GM21423 (cell line): ENCODE measurements around the gene TMEM125.

Source experiments
- ATAC-seq: cut with Tn5 transposase; IDR thresholded peaks from one replicate; pipeline ENCODE4 v1.9.1; 2021; ENCODE audit warnings: mild to moderate bottlenecking, moderate library complexity; ENCODE audit not compliant: unreplicated experiment

Gene TMEM125

DNA sequence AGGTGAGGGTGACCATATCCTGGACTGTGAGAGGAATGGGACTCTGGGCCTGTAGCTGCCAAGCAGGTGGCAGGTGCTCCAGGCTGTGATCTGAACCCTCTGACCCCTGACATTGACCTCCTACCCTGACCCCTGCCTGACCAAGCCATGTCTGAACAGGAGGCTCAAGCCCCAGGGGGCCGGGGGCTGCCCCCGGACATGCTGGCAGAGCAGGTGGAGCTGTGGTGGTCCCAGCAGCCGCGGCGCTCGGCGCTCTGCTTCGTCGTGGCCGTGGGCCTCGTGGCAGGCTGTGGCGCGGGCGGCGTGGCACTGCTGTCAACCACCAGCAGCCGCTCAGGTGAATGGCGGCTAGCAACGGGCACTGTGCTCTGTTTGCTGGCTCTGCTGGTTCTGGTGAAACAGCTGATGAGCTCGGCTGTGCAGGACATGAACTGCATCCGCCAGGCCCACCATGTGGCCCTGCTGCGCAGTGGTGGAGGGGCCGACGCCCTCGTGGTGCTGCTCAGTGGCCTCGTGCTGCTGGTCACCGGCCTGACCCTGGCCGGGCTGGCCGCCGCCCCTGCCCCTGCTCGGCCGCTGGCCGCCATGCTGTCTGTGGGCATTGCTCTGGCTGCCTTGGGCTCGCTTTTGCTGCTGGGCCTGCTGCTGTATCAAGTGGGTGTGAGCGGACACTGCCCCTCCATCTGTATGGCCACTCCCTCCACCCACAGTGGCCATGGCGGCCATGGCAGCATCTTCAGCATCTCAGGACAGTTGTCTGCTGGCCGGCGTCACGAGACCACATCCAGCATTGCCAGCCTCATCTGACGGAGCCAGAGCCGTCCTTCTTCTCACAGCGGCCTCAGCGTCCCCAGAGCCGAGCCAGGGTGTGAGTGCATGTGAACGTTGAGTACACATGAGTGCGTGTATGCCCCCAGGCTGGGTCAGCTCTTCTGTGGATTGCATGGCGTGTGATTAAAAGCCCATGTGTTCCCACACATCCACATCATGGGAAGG, 3.1 kb downstream of the TMEM125 start:
- no peak for ATAC-seq

DNA sequence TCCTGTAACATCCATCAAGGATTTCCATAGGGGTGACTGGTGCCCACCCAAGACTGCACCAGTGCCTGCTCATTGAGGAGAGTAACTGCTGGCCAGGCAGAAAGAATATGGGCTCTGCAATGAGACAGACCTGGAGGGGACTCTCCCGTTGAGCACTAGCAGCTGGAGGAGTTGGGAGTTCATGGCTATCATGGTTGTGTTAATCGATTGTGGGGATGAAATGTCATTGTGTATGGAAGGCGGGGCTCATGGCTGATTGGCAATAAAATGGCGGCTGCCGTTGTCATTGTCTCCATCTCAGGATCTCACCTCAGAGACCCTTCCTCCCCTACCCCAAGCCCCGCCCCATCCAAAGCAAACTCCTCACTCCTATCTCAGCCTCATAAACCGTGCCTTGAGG, 3.9 kb downstream of the TMEM125 start:
- no peak for ATAC-seq

DNA sequence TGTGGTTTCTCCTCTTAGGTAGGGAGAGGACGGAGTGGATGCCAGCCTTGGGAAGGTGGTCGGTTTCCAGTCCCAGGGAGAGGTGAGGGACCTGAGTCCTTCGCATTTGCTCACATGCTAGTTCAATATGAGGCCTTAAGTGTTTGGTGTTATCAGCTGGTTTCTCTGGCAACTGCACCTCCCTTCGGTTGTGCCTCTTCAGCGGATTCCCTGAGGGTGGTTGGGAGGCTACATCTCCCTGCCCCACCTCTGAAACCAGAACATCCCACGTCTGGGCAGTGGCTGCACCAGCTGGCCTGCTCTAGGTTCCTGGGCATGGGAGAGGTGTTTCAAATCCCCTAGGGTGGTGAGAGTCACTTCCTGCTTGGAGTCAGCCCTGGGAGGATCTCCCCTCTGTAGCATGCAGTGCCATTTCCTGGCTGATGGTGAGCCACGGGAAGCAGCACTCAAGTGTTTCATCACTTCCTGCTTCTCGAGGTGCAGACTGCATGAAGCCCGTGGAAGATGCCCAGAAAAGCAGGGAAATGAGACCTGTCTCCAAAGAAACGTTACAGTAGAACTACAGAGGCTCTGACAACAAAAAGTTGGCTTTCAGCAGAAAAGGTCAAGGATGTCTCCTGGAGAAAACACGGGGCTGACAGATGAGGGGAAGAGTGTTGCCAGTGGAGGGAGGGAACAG, 4.5 kb downstream of the TMEM125 start:
- ATAC-seq, result no peak

DNA sequence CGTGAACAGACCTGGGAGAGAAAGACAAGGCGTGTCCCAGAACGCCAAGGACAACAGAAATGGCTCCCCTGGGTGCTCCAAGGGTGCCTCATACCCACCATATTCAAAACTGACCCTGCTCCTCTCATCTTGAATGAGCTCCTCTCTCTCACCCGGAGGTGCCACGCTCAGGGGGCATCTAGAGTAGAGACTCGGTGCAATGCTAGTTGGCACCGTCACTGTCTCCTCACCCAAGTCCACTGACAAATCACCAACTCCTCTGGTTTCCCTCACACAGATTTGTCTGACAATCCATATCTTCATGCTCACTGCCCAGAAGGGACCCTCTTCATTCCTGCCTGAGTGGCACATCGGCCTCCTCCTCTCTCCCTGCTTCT, 5.0 kb downstream of the TMEM125 start:
- no peak for ATAC-seq

DNA sequence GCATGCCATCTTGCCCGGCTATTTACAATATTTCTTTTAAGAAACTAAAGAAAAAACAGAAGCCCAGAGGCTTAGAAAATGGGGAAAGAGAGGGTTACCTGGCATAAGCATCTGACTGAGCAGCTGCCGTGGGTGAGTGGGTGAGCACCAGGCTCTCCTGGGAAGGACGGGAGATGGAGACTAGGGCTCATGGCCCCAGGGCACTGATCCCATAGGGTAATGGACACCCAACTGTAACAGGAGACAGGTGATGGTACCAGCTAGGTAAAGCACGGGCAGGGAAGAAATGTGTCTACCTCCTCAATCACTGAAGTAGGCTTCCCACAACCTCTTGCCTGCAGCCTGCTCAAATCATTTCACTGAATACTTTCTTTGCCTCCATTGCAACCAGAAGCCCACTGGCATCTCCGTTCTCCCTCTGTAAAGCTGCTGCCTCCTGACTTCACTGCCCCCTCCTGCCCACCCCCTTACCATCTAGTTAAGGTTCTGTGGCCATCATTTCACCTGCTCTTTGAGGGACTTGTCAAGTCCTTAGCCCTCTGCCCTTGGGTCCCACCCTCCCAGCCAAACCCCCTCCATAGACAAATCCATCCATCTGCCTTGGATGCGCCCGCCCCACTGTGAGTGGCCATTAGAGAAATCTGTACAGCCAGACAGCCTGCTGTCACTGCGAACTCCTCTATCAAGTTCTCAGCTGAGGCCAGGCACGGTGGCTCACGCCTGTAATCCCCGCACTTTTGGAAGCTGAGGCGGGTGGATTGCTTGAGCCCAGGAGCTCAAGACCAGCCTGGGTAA, 6.2 kb downstream of the TMEM125 start:
- no peak for ATAC-seq

DNA sequence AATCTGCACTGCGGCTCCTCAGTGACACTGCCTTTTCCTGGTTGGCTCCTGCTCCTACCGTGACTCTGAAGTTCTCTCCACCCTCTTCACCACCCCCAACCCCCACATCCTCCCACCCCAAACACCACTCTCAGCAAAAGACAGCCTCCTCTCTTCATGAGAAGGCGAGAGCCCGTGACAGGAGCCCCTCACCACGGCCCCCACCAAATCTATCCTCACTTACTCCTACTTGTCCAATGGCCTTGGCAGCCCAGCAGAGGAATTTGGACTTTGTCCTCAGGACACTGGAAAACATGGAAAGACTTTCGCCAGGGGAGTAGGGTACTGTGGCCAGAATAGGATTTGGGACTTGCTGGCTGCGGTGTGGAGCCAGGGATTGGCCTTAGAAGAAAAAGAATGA, 6.9 kb downstream of the TMEM125 start:
- ATAC-seq, result no peak

DNA sequence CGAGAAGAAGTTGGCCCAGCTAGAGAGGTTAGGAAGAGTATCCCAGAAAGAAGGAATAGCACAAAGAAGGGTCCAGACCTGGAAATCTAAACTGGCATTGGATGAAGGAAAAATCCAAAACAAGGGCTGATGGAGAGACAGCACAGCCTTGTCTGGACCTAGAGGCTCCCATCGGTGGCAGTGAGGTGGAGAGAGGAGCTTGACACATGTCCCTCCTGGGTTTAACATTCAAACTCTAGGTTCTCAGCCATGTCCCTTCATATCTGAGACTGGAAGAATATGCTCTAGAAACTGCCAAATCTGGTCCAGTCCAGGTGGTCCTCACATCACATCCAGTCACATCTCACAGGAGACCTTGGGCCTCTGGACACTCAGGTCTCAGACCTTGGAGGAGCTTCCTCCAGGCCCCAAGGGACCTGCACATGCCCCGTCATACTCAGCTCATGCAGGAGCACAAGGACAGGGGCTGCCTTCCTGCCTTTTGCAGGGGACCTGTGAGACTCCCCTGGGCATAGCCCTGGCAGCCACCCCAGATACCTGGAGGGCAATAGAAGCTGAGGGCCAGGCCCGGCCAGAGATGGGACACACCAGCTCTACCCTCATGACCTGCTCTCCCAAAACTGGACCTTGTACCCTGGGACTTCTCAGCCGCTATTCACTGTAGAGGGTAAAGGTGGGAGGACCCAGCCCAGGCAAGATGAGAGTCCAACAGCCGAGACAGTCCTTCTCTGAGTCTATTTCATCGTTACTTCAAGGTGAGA, 7.5 kb downstream of the TMEM125 start:
- no peak for ATAC-seq

DNA sequence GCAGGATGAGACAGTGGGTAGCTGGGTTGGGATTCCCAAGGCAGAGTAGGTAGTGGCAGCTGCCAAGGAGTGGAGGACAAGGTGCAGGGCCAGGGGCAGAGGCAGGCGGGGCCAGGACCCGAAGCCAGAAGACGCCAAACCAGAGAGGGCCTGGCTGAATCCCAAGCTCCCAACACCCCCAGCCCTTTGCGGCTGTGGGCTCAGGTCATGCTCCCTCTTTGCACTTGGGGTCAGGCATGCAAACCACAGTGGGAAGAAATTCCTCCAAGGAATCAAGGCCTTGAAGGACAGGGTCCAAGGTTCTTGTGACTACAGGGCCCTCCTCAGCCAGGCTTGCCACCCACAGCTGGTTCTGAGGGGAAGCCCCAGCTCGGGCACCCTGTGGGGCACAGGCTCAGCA, 9.4 kb downstream of the TMEM125 start:
- no peak for ATAC-seq

DNA sequence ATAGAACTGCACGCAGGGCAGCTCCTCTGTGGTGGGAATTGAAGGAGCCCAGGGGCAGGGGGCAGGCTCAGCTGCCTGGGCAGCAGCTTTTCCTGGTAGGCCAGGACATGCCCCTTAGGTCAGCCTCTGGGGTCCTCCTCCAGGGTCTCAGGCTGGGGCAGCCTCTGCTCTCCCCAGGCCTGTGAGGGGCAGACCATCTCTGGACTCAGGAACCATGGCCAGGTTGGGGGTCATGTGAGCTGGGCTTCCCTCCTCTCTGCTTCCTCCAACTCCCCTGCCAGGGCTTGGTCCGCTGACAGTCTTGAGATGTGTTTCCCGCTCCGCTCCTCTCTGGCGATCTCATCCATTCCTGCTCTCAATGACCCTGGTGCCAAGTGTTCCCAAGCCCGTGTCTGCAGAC, 9.9 kb downstream of the TMEM125 start:
- no peak for ATAC-seq

DNA sequence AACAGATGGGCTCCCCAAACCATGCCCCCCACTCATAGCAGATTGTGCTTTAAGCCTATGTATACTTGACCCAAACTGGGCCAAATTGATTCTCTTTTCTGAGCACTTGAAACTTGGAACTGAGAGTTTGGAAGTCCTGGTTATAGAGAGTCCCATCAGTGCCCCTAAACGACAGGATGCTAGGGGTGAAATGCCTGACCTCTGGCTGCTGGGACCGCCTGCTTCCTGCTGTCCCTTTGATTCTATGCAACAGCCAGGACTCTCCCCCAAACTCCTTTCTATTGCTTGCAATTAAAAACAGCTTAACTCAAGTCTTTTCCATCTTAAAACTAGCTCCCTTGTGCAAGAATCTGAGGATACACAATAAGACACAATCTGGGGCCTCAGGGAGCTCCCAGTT, 10.9 kb downstream of the TMEM125 start:
- ATAC-seq, result no peak

DNA sequence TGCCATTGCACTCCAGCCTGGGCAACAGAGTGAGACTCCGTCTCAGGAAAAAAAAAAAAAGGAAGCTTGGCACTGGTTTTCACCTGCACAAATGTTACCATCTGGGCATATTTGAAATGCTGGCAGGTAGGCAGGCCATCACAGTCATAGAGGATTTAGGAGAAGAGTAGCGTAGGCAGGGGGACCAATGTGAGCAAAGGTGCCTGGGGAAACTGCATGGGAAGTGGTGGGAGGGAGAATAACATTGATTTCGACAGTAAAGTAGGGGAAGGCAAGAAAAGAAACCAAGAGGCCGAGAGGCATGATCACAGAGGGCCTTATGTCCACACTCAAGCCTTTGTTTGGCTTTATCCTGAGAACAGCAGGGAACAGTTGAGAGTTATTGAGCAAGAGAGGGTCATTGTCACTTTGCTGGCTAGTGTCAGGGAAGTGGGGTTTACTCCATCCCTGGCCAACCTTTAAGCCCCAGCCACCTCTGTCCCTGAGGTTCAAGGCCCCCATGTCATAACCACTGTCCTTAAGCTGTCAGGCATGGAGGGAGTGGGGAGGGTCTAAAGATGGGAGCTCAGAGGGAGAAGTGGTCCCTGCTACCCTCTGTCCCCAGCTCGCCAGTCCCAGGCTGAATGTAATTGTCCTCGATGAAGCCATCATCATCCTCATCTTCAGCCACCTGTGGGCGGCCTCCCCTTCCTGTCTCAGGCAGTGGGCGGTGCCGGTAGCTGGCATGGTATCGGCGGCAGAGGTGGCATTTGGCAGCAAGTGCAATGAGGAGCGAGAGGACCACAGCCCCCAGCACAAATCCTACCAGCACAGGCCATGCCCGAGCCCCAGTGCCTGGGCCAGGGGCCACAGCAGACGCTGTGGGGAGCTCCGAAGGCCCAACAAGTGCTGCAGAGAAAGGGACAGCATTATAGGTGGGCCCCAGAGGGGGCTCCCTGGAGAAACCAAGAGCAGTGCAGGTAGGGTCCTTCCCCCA, 12.7 kb downstream of the TMEM125 start:
- no peak for ATAC-seq

DNA sequence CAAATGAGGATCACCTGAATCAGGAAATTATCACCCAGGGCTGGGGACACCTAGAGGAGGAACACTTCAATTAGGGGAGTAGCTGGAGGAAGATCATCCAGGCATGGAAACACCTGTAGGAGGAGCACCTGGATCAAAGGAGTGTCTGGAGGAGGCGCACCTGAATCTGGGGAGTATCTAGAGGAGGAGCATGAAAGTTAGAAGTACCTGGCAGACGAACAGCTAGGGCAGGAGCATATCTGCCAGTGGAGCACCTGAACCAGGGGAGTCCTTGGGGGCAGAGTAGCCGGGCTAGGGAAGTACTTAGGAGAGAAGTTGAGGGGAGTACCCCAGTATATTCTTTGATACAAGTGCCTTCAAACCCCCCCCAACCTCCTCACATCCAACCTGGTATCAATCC, 14.3 kb downstream of the TMEM125 start:
- no peak for ATAC-seq

DNA sequence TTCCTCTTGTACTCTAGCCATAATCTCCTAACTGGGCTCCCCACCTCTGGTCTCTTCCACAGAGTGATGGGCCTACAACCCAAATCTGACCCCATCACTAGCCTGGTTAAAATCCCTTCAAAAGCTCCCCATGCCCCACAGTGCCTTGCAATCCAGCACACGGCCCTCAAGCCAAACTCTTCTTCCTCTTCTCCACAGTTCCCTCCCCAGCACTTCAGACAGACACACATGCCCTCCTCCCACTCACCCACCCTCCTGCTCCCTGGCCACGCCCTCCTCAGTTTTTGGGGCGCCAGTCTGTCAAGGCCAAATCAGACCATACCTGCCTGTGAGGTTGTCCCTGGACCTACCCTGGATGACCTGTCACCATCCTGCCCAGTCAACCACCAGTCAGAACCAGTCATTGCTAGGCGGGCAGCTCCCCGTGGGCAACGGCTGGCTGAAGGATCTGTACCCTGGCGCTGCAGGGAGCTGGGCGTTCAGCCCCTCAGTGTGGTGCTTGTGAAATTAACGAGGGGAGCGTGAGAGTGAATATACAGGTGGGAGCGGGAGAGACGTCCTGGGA, 14.8 kb downstream of the TMEM125 start:
- no peak for ATAC-seq

DNA sequence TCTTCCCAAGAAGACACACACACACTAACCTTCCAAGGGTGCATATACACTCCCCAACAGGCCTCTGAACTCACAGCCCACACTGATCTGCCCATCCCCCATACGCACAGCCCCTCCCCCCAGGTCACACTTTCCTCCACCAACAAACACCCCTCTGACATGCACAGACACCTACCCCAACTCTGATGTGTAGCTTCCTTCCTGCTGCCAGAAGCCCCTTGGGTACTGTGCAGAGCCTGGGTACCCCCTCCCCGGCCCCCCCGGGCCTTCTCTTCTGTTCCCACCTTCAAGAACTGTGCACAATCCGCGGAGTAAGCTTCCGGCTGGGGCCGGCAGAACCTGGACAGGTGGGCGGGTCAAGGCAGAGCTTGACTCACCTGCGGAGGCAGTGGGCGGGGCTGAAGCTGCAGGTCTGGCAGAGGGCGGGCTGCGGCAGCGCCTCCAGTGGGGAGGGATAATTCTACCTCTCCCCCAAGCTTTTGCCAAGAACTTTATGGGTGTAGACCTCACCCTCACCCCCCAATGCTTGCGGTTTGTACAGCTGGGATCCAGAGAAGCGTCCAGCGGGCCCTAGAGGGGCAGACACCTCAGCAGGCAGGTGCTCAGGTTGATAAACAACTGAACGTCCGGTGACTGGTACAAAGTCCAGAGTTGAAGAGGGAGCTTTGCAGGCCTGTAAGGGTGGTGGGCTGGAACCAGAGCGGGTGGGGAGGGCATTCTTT, 15.6 kb downstream of the TMEM125 start, which contains the start of gene C1orf210:
Gene C1orf210 (minus strand): TSS at position 313 of the 722 bp plus-strand sequence. CDS start 2,311 bp downstream, outside the sequence.
- no peak for ATAC-seq

DNA sequence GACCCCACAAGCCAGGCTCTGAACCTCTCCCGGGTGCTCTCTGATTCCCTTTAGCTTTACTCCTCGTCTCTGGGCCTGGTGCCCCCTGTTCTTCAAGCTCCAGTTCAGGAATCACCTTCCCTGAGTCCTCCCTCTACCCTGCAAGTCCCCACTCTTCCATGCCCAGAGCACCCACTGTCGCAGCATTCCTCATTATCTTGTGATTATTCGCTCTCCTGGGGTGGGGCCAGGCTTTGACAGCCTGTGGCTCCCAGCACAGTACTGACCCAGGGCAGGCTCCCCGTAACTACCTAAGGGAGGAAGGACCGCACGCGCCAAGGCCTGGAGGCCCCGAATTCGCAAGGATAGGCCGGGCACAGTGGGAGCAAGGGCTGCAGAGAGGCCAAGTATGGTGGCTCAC, 16.3 kb downstream of the TMEM125 start:
- no peak for ATAC-seq

DNA sequence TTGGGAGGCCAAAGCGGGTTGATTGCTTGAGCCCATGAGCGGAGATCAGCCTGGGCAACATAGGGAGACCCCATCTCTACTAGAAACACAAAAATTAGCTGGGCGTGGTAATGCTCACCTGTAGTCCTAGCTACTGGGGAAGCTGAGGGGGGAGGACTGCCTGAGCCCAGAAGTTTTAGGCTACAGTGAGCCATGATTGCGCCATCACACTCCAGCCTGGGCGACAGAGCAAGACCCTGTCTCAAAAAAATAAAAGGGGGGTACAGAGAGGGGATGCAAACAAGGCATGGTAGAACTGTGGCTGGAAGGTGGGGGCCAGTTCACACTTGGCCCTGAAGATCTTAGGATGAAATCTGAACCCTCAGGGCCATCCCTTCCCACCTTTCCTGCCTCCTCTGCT, 16.8 kb downstream of the TMEM125 start:
- no peak for ATAC-seq

DNA sequence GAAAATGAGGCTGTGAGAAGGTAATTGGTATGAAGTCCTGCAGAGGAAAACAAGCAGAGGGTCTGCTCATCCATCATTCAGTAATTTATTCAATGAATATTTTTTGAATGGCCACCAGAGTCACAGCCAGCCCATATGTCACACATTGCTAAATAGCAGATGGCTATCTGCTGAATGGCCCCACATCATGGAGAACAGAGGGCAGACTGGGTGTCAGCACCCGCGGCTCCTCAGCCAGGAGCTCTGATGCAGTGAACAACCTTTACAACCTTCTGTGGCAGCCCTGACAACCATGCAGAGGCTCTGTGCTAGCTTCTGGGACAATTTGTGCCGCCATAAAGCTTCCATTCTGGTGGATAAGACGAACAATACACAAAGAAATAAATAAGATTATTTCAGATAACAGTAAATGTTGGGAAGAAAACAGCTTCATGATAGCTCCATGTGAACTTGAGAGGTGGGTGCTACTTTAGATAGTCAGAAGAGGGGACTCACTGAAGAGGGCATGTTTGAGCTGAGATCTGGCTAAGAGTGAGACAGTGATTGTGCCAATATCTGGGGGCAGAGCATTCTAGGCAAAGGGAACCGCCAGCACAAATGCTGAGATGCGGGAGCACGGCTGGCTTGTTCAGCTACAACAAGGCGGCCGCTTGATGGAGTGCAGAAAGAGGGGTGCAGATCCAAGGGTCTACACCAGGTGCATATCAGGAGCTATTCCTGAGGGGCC, 18.4 kb downstream of the TMEM125 start:
- ATAC-seq, result no peak
